Pons (tissue), 1 donor: ENCODE measurements around the gene PDE4D.
"Not testable (repeated sequence)": the region's sequence is repeated elsewhere in the genome, so short reads cannot be mapped to it uniquely, and the experiment has no call there.

ENCODE experiments used
- DNase-seq: peaks from one replicate; pipeline ENCODE4 v3.0.0-alpha.2; 2016; ENCODE audit warnings: low spot score

The PDE4D gene

DNA sequence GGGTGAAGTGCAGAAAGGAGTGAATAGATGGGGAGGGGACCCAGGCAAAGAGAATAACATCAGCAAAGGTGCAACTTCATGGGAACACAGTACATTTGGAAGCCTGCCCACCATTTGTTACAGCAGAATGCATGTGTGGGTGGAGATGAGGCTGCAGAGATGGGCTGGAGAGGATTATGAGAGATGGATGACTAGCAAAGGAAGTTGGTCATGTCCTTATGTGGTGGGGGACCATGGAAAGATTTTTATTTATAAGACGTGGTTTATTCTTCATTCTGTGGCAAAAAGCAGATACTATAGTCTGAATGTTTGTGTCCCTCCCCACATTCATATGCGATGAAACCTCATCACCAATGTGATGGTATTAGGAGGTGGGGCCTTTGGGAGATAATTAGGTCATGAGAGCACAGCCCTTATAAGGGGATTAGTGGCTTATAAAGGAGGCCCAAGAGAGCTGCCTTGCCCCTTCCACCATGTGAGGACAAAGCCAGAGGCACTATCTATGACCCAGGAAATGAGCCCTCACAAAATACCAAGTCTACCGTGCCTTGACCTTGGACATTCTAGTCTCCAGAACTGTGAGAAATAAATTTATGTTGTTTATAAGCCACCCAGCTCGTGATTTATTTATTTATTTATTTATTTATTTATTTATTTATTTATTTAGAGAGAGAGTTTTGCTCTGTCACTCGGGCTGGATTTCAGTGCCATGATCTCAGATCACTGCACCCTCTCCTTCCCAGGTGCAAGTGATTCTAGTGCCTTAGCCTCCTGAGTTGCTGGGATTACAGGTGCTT lies 827.0 kb downstream of the PDE4D start:
- DNase-seq: no peak

GRCh38 chr5:59065554-59065953 lies 828.0 kb downstream of the PDE4D start:
- no peak for DNase-seq

- DNase-seq: no peak
These were observed 829.2 kb downstream of the PDE4D start for GRCh38 chr5:59064293-59064692.

GRCh38 chr5:59062986-59063683 lies 830.4 kb downstream of the PDE4D start:
- no peak for DNase-seq

DNA sequence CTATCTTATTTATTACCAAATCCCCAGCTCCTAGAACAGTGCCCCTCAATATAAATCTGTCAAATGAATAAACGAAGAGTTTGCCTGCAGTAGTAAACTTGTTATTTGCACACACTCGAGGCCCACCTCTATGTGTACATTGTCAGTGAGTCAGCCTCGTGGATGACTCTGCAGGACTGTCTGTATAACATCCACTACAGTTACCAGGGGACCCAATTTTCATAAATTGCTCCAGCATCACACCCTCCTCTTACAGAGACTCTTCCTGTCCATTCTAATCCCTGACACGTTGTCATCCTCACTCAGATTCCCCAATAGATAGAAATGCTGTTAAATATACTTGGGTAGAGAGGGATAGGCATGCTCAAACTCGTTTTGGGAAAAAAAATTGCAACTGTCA lies 832.1 kb downstream of the PDE4D start:
- no peak for DNase-seq

- no peak for DNase-seq
These were observed 834.4 kb downstream of the PDE4D start for GRCh38 chr5:59058969-59059687.

- no peak for DNase-seq
These were observed 835.3 kb downstream of the PDE4D start for GRCh38 chr5:59058237-59058636.

- not testable (repeated sequence) for DNase-seq
These were observed 836.9 kb downstream of the PDE4D start for GRCh38 chr5:59056599-59056998.

GRCh38 chr5:59055745-59056448 lies 837.6 kb downstream of the PDE4D start:
- no peak for DNase-seq

DNA sequence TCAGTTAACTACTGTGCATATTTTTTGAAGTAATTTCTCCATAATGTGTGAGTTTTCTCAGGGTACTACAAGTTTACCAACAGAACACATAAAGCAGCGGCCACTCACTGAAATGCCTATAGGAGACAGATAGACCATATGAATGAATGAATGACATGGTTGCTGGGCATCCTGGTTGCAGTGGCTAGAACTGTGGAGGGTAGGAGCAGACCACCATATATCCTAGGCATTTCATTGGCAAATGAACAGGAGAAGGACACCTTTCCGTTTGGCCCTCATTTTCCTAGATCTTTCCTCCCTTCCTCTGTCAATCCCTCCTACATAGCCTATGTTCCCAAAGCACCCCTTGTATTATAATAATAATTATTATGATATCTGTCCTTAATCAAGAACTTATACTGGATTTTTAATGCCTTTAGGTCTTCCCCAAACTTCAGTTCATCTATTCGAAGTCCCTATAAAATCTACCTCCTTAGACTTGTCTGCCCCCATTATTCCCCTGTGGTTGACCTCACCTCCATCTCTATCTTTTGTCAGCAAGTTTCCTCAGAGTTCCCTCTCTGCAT lies 838.5 kb downstream of the PDE4D start:
- no peak for DNase-seq

DNA sequence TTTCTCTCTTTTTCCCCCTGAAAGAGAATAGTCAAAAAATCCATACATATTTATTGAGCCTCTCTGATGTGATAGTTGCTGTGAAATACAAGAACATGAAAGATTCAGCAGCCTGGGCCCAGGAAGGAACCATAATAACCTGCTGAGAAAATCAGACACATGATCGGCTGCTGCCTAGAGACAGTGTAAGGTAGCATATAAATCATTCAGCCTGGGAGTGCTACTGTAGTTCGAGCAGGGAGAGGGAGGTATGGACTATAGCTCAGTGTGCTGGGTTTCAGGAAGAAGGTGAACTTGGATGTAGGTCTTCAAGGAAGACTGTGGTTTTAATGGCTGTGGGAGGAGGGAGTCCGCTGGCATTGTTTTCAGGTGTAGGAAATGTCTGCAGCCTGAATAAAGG lies 841.6 kb downstream of the PDE4D start:
- no peak for DNase-seq

- no peak for DNase-seq
These were observed 844.4 kb downstream of the PDE4D start for GRCh38 chr5:59049095-59049494.

- no peak for DNase-seq
These were observed 851.1 kb downstream of the PDE4D start for GRCh38 chr5:59042201-59043055.

GRCh38 chr5:59041355-59041754 lies 852.2 kb downstream of the PDE4D start:
- DNase-seq: no peak

GRCh38 chr5:59040804-59041201 lies 852.7 kb downstream of the PDE4D start:
- no peak for DNase-seq

DNA sequence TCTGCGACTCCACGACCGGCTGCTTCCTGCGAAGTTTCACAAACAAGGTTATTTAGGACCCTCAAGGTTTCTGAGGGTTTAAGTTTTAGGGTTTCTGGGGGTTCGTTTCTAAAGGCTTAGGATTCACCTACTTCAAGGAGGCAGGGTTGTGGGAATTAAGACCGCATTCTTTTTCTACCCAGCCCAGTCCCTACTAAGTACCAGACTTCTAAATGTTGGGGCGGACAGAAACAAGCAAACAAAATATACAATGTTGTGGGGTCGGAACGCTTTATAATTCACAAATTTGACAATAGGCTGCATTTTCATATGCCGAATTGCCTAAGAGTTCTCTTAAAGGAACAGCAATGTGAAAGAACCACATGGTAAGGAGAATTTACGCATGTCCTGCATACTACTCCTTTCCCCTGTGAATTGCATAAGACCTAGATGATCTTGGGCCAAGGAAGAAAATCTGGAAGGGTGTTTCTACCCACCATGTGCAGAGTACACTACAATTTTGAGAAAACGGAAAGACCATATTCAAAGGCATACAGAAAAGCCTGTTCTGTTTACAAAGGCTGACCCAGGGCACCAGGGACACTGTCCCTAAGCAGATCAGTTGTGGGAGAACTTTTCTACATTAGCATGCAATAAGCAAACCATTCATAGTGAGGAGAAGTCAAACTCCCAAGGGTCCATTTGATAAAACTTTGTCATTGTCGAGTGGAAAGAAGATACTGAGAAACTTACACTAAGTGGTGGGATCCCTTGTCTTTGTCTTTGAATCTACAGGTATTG lies 853.3 kb downstream of the PDE4D start:
- no peak for DNase-seq

- no peak for DNase-seq
These were observed 854.1 kb downstream of the PDE4D start for GRCh38 chr5:59039296-59040023.

GRCh38 chr5:59038798-59039295 lies 854.7 kb downstream of the PDE4D start:
- no peak for DNase-seq
